Liver (tissue), 3 donors: ENCODE measurements around the gene BCAS1.

Source experiments
- ATF3 ChIP-seq: IDR thresholded peaks from 2 replicates; pipeline ENCODE4 v1.6.1; 2016; ENCODE audit warnings: antibody characterized with exemption
- CTCF ChIP-seq: fragments of 150-350 bp; IDR thresholded peaks from 2 replicates; pipeline ENCODE4 v1.5.1; 2017; ENCODE audit warnings: improper control_type of control experiment, low read depth, low read length; ENCODE audit not compliant: missing input control
- EGR1 ChIP-seq, 2 donors: IDR thresholded peaks; 2 replicates each; pipeline ENCODE4 v1.6.1; 2016 to 2018; ENCODE audit warnings: antibody characterized with exemption in 2 of 2, low read depth in 2 of 2
- FOXA1 ChIP-seq: IDR thresholded peaks from 2 replicates; pipeline ENCODE4 v1.6.1; 2016; ENCODE audit warnings: antibody characterized with exemption
- GABPA ChIP-seq, 2 donors: IDR thresholded peaks in 1 of 2; conservative IDR thresholded peaks in 1 of 2; 2 replicates each; pipeline ENCODE4 v1.6.1; 2016; ENCODE audit warnings: antibody characterized with exemption in 2 of 2, mild to moderate bottlenecking in 1 of 2, moderate library complexity in 1 of 2
- HNF4A ChIP-seq, 2 donors: conservative IDR thresholded peaks; 2 replicates each; pipeline ENCODE4 v1.6.1; 2016; ENCODE audit warnings: antibody characterized with exemption in 2 of 2, mild to moderate bottlenecking in 2 of 2
- JUND ChIP-seq, 2 donors: IDR thresholded peaks; 2 replicates each; pipeline ENCODE4 v1.6.1; 2016; ENCODE audit warnings: antibody characterized with exemption in 2 of 2
- TAF1 ChIP-seq: conservative IDR thresholded peaks from 2 replicates; pipeline ENCODE4 v1.6.1; 2016; ENCODE audit warnings: antibody characterized with exemption, mild to moderate bottlenecking
- YY1 ChIP-seq: IDR thresholded peaks from 2 replicates; pipeline ENCODE4 v1.6.1; 2016; ENCODE audit warnings: antibody characterized with exemption, mild to moderate bottlenecking
- ZBTB33 ChIP-seq: IDR thresholded peaks from 2 replicates; pipeline ENCODE4 v1.6.1; 2016; ENCODE audit warnings: antibody characterized with exemption
- TF ChIP-seq, protein P1 (sequence below): IDR thresholded peaks from 2 replicates; pipeline ENCODE4 v1.6.1; 2016; ENCODE audit warnings: antibody characterized with exemption
- TF ChIP-seq, protein P2 (sequence below): IDR thresholded peaks from 2 replicates; pipeline ENCODE4 v1.6.1; 2016; ENCODE audit warnings: antibody characterized with exemption, mild to moderate bottlenecking
- donor health status: healthy.
- donor health status: healthy.

GRCh38 chr20:53923566-53924369, 146.6 kb downstream of the BCAS1 start:
- TF ChIP-seq CTCF, result no peak
- TF ChIP-seq, protein P1, sequence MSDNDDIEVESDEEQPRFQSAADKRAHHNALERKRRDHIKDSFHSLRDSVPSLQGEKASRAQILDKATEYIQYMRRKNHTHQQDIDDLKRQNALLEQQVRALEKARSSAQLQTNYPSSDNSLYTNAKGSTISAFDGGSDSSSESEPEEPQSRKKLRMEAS, result no peak
- no peak for TF ChIP-seq TAF1
- TF ChIP-seq HNF4A (conservative IDR thresholded peaks at IDR 0.05), result no peak
- no peak for TF ChIP-seq JUND (IDR thresholded peaks at IDR 0.05)
- no peak for TF ChIP-seq FOXA1
- TF ChIP-seq, protein P2, sequence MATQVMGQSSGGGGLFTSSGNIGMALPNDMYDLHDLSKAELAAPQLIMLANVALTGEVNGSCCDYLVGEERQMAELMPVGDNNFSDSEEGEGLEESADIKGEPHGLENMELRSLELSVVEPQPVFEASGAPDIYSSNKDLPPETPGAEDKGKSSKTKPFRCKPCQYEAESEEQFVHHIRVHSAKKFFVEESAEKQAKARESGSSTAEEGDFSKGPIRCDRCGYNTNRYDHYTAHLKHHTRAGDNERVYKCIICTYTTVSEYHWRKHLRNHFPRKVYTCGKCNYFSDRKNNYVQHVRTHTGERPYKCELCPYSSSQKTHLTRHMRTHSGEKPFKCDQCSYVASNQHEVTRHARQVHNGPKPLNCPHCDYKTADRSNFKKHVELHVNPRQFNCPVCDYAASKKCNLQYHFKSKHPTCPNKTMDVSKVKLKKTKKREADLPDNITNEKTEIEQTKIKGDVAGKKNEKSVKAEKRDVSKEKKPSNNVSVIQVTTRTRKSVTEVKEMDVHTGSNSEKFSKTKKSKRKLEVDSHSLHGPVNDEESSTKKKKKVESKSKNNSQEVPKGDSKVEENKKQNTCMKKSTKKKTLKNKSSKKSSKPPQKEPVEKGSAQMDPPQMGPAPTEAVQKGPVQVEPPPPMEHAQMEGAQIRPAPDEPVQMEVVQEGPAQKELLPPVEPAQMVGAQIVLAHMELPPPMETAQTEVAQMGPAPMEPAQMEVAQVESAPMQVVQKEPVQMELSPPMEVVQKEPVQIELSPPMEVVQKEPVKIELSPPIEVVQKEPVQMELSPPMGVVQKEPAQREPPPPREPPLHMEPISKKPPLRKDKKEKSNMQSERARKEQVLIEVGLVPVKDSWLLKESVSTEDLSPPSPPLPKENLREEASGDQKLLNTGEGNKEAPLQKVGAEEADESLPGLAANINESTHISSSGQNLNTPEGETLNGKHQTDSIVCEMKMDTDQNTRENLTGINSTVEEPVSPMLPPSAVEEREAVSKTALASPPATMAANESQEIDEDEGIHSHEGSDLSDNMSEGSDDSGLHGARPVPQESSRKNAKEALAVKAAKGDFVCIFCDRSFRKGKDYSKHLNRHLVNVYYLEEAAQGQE, result no peak
- no peak for TF ChIP-seq YY1
- no peak for TF ChIP-seq ATF3
- no peak for TF ChIP-seq EGR1 (IDR thresholded peaks at IDR 0.05; ENCODE audit: low read depth in 2 of 2)
- TF ChIP-seq GABPA (IDR thresholded peaks at IDR 0.05 in 1 of 2, conservative IDR thresholded peaks at IDR 0.05 in 1 of 2), result no peak
- no peak for TF ChIP-seq ZBTB33
